Superior temporal gyrus (tissue), 1 donor: Measurements from ENCODE around the gene WBP1L.
A peak's percentile ranks its signal among the peaks of the same experiment; 100 is the strongest.
"Not testable (repeated sequence)": the region's sequence is repeated elsewhere in the genome, so short reads cannot be mapped to it uniquely, and the experiment has no call there.

Source experiments
- DNase-seq: peaks from one replicate; pipeline ENCODE4 v3.0.0-alpha.2; 2016; ENCODE audit errors: extremely low spot score

WBP1L gene

DNA sequence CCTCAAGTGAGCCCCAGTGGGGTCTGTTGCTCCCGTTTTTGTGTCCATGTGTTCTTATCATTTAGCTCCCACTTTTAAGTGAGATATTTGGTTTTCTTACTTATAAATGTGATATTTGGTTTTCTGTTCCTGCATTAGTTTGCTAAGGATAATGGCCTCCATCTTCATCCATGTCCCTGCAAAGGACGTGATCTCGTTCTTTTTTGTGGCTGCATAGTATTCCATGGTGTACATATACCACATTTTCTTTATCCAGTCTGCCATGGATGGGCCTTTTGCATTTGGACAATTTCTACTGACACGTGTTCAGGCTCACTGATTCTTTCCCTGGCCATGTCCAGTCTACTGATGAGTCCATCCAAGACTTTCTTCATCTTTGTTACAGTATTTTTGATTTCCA lies 19.8 kb upstream of the WBP1L start:
- DNase-seq: no peak

DNA sequence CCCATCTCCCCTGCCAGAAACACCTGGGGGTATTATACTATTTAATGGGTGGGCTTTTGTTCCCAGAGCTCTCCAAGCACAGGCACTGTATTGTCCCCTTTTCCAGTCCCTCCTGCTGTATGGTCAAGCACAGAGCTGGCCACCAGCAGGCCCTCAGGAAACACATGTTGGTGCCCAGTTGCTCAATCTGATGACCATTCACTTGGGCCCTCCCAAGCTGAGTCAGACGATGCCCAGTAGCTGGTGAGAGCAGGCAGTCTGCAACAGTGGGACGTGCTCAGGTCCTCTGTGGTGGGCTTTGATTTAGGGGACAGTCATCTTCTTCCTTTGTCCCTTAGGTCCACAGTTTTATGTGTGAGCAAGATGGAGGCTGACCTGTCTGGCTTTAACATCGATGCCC lies 17.5 kb upstream of the WBP1L start:
- no peak for DNase-seq

DNA sequence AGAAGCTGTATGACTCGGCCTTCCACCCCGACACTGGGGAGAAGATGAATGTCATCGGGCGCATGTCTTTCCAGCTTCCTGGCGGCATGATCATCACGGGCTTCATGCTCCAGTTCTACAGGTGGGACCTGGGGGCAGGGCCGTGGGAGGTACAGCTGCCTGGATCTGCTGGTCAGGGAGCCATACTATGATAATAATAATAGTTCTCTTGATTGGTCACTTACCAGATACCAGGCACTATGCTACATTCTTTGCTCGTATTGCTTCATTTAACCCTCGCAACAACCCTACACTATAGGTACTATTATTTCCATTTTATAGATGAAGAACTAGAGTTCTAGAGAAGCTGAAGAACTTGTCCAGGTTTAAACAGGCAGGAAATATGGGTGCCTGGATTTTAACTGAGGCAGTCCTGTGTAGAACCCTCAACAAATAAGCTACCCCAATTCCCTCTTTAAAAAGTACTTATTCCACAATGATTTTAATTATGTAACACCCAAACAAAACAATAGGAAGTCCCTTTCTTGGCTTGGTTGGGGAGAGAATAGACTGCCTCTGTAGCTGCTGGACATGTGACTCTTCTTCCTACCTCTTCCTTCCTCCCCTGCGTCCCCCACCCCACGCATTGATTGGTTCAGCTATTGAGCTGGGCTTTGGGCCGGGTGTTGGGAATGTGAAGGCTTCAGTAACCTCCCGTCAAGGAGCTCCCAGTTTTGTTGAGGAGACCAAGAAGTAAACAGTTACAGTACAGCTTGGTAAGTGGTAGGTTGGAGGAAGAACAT lies 16.5 kb upstream of the WBP1L start:
- no peak for DNase-seq

DNA sequence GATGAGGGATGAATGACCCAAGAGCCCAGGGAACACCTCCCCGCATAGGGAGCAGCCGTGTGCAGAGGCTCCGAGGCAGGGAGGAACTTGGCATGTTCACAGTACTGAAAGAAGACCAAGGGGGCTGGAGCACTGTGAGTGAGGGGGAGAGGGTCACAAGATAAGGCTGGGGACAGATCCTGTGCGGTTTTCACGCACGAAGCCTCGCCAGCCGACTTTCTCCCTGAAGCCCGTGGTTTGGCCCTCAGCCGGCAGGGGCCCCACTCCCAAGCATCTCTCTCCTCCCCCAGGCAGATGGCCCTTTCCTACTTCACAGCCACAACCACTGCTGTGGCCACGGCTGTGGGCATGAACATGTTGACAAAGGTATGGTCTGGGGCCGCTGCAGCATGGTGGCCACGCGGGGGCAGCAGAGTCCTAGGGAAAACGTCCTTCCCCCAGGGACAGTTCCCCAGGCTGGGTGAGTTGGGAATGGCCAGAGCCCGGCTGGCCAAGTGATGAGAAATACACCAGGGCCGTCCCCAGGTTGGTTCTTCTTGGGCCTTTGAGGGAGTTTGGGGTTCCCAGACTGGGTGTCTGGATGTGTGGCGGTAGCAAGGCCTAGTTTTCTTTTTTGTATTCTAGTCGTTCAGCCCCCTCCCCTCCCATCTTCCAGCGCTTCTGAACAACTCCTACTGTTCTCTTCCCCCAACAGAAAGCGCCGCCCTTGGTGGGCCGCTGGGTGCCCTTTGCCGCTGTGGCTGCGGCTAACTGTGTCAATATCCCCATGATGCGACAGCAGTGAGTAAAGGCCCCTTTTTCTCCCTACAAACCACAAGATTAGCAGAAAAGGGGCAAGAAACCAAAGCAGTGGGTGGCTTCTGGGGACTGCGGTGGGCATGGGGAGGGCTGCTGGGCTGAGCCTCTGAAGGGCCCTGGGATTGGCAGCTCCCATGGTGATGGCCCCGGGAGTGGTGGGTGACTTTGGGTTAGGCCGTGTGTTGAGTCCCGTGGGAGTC lies 14.4 kb upstream of the WBP1L start:
- DNase-seq: peak; percentile 91

DNA sequence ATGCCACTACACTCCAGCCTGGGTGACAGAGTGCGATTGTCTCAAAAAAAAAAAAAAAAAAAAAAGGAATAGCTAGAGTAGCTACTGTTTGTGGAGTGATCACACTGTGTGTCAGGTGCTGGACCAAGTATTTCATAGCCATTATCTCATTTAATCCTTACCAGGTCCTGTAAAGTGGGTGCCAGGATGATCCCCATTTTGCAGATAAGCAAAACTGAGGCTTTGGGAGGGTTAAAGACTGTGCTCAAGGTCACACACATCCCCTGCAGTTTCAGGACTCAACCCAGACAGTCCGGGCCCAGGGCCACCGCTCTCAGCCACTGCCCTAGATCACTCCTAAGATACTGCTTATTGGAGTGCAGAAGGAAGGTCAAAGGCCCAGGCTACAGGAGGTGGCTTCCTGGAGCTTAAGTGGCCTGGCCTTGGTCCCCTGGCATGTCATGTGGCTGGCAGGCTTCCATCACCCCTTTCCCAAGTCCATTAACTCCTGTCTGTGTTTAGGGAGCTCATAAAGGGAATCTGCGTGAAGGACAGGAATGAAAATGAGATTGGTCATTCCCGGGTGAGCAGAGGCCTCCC lies 12.4 kb upstream of the WBP1L start:
- no peak for DNase-seq

DNA sequence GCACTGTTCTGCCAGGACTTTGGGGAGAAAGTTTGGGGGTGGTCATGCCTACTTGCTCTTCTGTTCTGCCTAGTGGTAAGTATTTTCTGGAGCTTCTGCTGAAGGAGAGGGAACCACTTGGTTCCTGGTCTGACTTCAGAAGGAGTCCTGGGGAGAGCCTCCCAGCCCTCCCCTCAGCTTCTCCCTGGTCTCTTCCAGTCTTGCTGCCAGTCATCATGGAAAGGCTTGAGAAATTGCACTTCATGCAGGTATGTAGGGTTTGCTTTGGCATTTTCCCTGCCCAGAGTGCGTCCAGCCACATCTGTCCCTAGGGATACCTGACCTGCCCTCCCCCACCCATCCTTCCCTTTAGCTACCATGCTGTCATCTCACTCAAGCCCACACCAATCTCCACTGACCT lies 11.1 kb upstream of the WBP1L start:
- no peak for DNase-seq

DNA sequence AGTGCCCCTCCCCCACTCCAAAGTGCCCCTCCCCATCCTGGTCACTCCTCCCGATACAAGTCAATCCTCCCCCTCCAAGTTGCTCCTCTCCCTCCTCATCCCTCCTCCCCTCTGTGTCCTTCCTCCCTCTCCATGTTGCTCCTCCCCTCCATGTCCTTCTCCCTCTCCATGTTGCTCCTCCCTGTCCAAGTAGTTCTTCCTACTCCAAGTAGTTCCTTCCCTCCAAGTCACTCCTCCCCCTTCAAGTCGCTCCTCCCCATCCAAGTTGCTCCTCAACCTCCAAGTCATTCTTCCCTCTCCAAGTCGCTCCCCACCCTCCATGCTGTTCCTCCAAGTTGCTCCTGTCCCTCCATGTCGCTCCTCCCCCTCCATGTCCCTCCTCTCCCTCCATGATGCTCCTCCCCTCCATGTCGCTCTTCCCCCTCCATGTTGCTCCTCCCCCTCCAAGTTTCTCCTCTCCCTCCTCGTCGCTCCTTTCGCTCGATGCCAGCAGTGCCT lies 8.6 kb upstream of the WBP1L start:
- no peak for DNase-seq

DNA sequence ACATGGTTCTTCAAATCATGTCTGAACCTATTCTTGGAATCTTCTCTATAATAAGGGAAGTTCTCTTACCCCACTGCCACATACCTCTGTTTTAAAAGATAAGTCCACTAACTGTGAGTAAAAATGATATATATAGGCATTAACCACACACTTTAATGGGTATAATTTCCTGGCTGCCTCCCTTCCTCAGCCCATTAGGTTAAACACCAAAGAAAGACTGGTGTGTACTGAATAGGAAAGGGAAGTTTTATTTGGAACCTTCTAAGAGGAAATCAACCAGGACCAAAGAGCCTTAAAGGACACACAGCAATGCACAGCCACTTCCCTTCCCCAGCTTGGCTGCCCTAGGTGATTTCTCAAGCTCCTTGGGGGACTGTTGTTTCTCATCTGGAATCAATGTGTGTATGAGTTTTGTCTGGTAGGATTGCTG lies 5.0 kb upstream of the WBP1L start:
- no peak for DNase-seq

DNA sequence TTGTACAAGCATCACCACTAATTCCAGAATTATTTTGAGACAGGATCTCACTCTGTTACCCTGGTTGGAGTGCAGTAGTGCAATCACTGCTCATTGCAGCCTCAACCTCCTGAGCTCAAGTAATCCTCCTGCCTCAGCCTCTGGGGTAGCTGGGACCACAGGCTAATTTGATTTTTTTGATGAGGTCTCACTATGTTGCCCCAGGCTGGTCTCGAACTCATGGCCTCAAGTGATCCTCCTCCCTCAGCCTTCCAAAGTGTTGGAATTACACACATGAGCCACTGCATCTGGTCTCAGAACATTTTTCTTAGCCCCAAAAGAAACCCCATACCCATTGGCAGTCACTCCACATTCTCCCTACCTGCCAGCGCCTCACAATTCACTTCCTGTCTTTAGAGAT lies 3.5 kb upstream of the WBP1L start:
- DNase-seq: no peak

DNA sequence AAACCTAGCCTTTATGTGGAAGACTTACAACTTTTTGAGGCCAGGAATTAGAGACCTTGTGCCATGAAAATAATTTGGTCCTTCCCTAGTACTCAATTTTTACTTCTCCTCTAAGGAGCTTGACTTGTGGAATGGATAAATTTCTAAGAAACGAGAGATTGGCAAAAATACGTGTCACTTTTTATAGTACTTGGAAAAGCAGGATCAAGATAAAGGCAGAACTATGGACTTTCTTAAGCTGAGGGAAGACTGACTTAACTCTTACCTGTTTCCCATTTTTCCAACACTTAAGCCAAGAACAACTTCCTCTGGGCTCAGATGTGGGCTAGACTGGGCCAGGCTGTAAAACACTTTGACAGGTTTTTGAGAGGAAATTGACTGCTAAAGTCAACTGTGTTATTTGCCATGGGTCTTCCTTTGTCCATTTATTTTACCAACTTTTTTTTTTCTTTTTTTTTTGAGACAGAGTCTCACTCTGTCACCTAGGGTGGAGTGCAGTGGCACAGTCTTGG lies 2.0 kb upstream of the WBP1L start:
- DNase-seq: no peak

DNA sequence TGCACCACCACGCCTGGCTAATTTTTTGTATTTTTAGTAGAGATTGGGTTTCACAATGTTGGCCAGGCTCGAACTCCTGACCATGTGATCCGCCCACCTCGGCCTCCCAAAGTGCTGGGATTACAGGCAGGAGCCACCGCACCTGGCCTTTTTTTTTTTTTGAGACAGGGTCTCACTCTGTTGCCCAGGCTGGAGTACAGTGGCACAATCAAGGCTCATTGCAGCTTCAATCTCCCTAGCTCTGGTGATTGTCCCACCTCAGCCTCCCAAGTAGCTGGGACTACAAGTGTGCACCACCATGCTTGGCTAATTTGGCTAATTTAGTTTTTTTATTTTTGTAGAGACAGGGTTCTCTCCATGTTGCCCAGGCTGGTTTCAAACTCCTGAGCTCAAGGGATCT lies 1.4 kb upstream of the WBP1L start:
- DNase-seq: not testable (repeated sequence)

DNA sequence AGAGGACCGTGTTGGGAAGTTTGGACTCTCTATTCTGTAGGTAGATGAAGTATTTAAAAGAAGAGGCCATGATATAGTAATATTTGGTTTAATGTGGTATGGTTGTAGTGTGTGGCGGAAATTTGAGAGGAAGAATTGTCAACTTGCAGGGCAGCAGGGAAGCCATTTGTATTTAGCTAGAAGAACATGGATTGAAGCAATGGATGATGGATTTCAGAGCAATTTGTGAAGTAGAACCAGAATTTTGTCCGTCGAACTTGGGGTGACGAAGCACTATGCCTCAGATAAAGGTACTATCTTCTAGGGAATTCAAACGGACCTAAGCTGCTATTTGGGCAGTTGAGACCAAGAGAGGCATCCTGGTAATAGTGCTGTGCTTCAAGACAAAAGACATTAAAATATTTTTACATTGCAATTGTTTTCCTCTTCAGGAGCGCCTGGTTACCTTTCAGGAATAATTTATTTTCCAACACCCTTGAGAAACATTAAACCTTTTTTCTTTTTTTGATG lies 615 bp upstream of the WBP1L start:
- DNase-seq: no peak

DNA sequence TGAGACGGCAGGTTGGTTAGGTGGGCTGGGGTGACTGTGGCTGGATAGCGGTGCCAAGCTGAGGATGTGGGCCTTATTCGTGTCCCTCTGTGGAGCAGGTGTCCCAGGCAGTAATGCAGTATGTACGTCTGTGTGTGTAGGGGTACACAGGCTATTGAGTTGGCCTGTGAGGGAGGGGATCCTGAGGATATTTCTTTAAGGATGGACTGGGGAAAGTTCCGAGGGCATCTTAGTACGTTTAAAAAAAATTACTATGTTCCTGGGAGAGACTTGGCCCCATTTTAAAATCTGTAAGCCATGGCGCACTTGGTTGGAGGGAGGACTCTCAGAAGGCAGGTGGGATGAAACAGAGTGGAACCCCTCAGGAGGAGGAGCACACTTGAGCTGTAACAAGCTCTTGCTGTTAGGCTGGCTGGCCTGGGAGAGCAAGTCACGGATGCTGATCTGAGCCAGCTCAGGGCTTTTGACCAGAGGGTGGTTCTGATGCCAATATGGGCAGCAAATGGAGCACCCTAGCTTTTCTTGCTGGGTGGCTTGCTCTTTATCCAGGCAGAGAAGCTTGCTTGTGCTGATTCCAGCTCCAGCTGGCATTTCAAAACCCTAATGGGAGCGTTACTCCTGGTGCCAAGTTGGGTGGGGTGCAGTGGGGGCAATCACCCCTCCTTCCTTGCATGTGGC lies 765 bp downstream of the WBP1L start:
- DNase-seq: peak; percentile 24

DNA sequence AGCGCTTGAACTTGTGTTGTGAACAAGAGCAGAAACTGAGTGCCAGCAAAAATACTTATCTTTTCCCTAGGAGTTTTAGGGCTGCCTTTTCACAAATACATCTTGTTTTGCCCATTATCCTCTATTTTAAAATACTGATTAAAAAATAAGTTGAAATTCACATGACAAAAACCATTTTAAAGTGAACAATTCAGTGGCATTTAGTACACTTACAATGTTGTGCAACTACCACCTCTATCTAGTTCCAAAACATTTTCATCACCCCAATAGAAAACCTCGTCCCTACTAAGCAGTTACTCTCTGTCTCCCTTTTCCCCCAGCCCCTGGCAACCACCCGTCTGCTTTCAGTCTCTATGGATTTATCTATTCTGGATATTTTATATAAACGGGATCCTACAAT lies 1.4 kb downstream of the WBP1L start:
- no peak for DNase-seq

DNA sequence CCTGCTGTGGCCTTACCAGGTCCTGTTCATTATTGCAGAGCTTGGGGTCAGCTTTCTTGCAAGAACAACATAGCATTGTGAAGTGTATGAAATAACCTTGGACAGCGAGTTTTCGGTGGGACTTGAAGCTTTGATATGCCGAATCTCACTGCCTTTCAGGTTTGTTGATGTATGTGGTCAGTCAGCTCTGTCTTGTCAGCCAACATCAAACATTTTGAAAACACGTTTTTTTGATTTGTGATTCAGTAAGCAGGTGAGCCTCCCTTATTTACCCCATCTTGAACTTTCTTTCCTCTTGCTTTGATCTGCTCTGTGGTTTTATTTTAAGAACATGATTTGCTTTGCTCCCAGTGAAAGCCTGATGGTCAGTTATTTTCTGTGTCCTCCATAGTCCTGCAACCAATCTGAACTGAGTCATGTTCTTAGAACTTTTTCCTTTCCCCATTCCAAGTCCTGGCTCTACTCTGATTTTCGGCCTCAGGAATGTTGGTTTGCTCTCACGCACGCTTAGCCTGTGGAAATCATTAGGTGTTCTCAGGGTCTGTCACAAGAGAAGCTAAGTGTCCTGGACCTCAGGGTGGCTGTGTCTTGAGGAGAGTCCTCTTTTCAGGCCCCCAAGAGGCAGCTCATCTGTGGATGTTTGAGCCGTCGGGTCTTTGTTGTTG lies 8.7 kb downstream of the WBP1L start:
- no peak for DNase-seq

DNA sequence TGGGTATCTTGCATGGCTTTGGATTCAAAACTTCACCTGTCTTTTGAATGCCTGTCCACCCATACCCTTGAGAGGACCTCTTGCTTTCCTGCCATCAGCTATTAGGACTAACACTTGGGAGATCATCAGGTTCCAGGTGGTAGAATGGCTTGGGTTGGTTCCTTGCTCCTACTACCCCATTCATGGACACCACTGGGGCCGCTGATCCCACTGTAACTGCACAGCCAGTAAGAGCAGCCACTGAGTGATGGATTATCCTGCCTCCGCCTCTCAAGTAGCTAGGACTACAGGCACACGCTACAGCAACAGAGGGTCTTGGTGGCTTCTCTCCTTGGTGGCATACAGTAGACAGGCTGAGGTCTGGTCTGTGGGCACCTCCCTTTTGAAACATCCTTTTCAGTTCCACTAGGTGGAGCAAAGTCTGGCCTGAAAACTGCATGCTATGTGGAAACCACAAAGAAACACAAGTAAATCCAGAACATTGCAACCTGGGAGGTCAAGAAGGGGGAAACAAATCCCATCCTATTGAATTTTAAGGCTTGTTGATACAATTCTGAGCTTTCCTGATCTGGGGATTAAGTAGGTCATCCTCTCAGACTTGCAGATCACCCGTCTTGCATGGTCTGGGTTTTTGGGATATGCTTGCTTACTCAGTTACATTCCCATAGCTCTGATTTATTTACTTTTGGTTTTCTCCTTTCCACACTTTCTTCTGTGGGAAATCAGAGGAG lies 9.4 kb downstream of the WBP1L start:
- peak; percentile 48 for DNase-seq

DNA sequence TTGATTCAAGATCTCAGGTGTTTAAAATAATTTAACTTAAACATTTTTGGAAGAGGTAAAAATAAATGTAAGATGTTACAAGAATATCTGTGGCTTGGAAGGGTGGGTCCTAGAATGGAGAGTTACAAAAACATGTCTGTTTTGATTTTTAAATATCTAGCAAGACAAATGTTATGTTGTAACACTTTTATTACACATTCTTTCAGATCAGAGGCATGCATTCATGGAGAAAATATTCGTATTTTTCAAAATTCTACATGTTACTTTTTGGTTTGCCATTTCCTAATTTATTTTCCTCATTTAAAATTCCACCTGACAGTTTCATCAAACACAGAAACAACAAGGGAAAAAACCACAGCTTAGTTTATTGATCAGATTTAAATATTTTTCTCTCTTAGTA lies 10.0 kb downstream of the WBP1L start:
- no peak for DNase-seq

DNA sequence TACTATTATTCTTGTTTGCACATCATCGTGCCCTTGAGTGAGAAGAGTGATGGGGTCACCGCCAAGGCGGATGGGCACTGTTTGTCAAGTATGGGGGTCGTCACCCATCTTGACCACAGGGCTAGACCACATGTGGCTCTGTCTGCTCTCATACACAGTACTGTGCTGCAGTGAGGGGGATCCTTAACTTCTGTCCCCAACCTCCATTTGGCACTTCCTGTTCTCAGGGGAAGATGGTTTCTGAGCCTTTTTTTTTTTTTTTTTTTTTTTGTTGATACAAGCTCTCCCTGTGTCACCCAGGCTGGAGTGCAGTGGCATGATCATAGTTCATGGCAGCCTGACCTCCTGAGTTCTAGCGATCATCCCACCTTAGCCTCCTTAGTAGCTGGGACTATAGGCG lies 13.6 kb downstream of the WBP1L start:
- no peak for DNase-seq

DNA sequence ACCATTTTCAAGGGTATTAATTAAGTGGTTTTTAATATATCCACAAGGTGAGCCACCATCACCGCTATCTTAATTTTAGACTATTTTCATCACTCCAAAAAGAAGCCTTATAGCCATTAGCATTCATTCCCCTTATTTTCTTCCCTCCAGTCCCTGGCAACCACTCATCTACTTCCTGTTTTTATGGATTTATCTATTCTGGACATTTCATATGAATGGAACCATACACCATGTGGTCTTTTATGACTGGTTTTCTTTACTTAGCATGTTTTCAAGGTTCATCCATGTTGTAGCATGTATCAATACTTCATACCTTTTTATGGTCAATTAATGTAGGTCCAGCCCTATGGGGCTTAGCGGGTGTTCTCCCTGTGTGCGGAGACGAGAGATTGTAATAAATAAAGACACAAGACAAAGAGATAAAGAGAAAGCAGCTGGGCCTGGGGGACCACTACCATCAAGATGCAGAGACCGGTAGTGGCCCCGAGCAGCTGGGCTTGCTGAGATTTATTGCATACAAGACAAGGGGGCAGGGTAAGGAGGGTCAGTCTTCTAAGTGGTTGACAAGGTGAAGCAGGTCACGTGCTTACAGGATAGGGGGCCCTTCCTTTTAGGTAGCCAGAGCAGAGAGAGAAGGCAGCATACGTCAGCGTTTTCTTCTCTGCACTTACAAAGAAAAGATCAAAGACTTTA lies 14.6 kb downstream of the WBP1L start:
- DNase-seq: no peak

DNA sequence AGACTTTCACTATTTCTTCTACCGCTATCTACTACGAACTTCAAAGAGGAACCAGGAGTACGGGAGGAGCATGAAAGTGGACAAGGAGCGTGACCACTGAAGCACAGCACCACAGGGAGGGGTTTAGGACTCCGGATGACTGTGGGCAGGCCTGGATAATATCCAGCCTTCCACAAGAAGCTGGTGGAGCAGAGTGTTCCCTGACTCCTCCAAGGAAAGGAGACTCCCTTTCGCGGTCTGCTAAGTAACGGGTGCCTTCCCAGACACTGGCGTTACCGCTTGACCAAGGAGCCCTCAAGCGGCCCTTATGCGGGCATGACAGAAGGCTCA lies 15.2 kb downstream of the WBP1L start:
- DNase-seq: not testable (repeated sequence)
